SU-DHL-6 (cell line): ENCODE results near the gene ZNF101.

Source experiments
- H2AFZ ChIP-seq: fragments of 200-600 bp; sonication (generic); 2 replicates; pipeline ENCODE4 v1.6.1; 2014; ENCODE audit warnings: low read depth, mild to moderate bottlenecking, moderate library complexity, mixed read lengths, antibody characterized with exemption, low read length; ENCODE audit not compliant: severe bottlenecking
- H3F3A ChIP-seq: fragments of 200-600 bp; shearing (Covaris generic); 2 replicates; pipeline ENCODE4 v1.6.0; 2016; ENCODE audit warnings: antibody characterized with exemption, mild to moderate bottlenecking; ENCODE audit not compliant: insufficient read depth
- H3K27ac ChIP-seq: fragments of 200-600 bp; sonication (generic); 2 replicates; pipeline ENCODE4 v1.5.1; 2016; ENCODE audit warnings: low read depth, mild to moderate bottlenecking, low read length, moderate library complexity, mixed read lengths
- H3K27me3 ChIP-seq: fragments of 200-600 bp; sonication (generic), shearing (Covaris generic); 2 replicates; pipeline ENCODE4 v1.6.0; 2014; ENCODE audit warnings: mild to moderate bottlenecking, low read length
- H3K36me3 ChIP-seq: fragments of 200-600 bp; sonication (generic); 2 replicates; pipeline ENCODE4 v1.6.1; 2014; ENCODE audit warnings: mild to moderate bottlenecking, low read length, mixed read lengths
- H3K4me2 ChIP-seq: fragments of 300-600, 200-600 bp; shearing (Covaris generic), sonication (generic); 2 replicates; pipeline ENCODE4 v1.6.0; 2014; ENCODE audit warnings: low read length, low read depth, mild to moderate bottlenecking; ENCODE audit not compliant: poor library complexity, severe bottlenecking
- H3K4me3 ChIP-seq: fragments of 200-600 bp; sonication (generic); 2 replicates; pipeline ENCODE4 v1.5.1; 2014; ENCODE audit warnings: antibody characterized with exemption, low read length, mild to moderate bottlenecking, mixed read lengths; ENCODE audit not compliant: insufficient read depth, poor library complexity, severe bottlenecking
- H3K79me2 ChIP-seq: fragments of 200-600 bp; sonication (generic); 2 replicates; pipeline ENCODE4 v1.6.1; 2014; ENCODE audit warnings: mild to moderate bottlenecking, low read length, moderate library complexity; ENCODE audit not compliant: insufficient read depth
- H3K9ac ChIP-seq: fragments of 200-600 bp; sonication (generic); 2 replicates; pipeline ENCODE4 v1.7.0; 2014; ENCODE audit warnings: mild to moderate bottlenecking, low read length
- H3K9me2 ChIP-seq: fragments of 200-600 bp; sonication (generic); replicated peaks from 2 replicates; pipeline ENCODE4 v1.6.1; 2014; ENCODE audit warnings: low read length; ENCODE audit not compliant: insufficient read depth
- H3K9me3 ChIP-seq: fragments of 200-600 bp; sonication (generic); 2 replicates; pipeline ENCODE4 v1.6.1; 2014; ENCODE audit warnings: low read length, mixed read lengths; ENCODE audit not compliant: insufficient read depth
- H4K20me1 ChIP-seq: fragments of 200-600 bp; sonication (generic); 2 replicates; pipeline ENCODE4 v1.6.1; 2014; ENCODE audit warnings: low read depth, mild to moderate bottlenecking, antibody characterized with exemption, low read length, moderate library complexity, mixed read lengths
- CTCF ChIP-seq: fragments of 200-600 bp; sonication (generic); IDR thresholded peaks from one replicate; pipeline ENCODE4 v1.5.1; 2017; ENCODE audit warnings: antibody characterized with exemption, mild to moderate bottlenecking, low read length, moderate library complexity; ENCODE audit not compliant: insufficient read depth, poor library complexity, severe bottlenecking
- EZH2phosphoT487 ChIP-seq: fragments of 200-600 bp; sonication (generic), shearing (Covaris generic); conservative IDR thresholded peaks from 2 replicates; pipeline ENCODE4 v1.6.1; 2018; ENCODE audit warnings: mild to moderate bottlenecking, antibody characterized with exemption, low read length, moderate library complexity, mixed read lengths

ZNF101 gene

DNA sequence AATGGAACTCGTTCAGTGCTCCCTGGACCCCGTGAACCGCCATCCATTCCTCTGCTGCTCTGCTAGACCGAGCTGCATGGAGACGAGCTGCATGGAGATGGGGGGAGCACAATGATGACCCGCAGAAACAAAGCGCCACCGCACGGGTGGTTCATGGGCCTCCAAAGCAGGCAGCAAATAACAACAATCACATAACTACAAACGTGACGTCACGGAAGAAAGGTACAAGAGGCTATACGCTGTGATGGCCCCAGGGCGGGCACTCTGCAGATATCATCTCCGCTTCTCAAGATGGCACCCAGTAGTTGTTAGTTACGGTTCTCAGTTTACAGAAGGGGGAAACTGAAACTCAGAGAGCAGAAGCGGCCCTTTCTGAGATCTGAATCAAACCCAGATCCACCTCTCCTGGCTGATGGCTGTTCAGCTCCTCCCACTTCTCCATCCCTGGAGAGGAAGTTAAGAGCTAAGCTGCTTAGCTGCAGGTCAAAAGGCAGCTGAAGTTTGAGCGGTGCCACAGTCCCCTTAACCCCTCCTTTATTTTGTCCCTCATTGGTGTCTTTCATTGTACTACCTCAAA, 6.9 kb upstream of the ZNF101 start:
- peaks cover 33% of the 10 kb centered on the region for H3K79me2 ChIP-seq
- peak overlapping the region; percentile 56 for H3K4me3 ChIP-seq
- peak overlapping the region; percentile 86 for H3K9ac ChIP-seq
- H3K36me3 ChIP-seq = 0 out of 2 replicates have a peak, but pooled peaks cover 6% of the 10 kb centered on the region
- no peak overlapping the region for H2AFZ ChIP-seq
- no peaks in the 10 kb centered on the region for H3K27me3 ChIP-seq
- peak overlapping the region; percentile 93 for H3K27ac ChIP-seq
- H4K20me1 ChIP-seq = no peaks in the 10 kb centered on the region
- H3K9me2 ChIP-seq = no peaks in the 10 kb centered on the region
- peak overlapping the region; percentile 95 for H3K4me2 ChIP-seq
- peaks cover 25% of the 10 kb centered on the region for H3F3A ChIP-seq
- H3K9me3 ChIP-seq = no peaks in the 10 kb centered on the region
- TF ChIP-seq CTCF (no peak), EZH2phosphoT487 (no peak)

DNA sequence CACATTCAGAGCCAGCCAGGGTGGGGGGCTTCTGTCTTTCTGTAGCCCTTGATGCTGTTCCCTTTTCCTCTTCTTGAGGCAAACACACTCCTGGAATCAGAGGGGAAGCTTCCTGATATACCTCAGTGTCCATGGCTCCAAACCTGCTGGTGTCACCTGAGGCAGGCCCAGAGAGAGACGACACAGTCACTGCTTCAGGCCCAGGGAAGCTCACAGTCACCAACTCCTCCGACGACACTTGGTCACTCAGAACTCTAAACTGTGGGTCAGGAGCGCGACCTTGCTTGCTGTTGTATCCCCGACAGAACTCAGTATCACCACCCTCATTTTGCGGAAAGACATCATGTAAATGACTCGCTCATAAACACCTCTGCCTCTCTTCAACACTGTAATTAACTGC, 6.3 kb upstream of the ZNF101 start:
- Histone ChIP-seq H3K36me3 (0 out of 2 replicates have a peak, but pooled peaks cover 6% of the 10 kb centered on the region), H4K20me1 (no peaks in the 10 kb centered on the region), H3K79me2 (peaks cover 33% of the 10 kb centered on the region), H3F3A (peaks cover 30% of the 10 kb centered on the region), H3K9me3 (no peaks in the 10 kb centered on the region), H2AFZ (no peak overlapping the region), H3K9me2 (no peaks in the 10 kb centered on the region), H3K4me3 (peak overlapping the region; percentile 56), H3K27ac (peak overlapping the region; percentile 93), H3K9ac (peak overlapping the region; percentile 86), H3K27me3 (no peaks in the 10 kb centered on the region), H3K4me2 (peak overlapping the region; percentile 95)
- TF ChIP-seq EZH2phosphoT487 (no peak), CTCF (no peak)

GRCh38 chr19:19662871-19663255, 5.8 kb upstream of the ZNF101 start:
- peaks cover 36% of the 10 kb centered on the region for H3K79me2 ChIP-seq
- H4K20me1 ChIP-seq = no peaks in the 10 kb centered on the region
- no peaks in the 10 kb centered on the region for H3K27me3 ChIP-seq
- TF ChIP-seq EZH2phosphoT487 = no peak
- TF ChIP-seq CTCF = no peak
- H3K4me2 ChIP-seq = peak overlapping the region; percentile 95
- no peaks in the 10 kb centered on the region for H3K9me2 ChIP-seq
- peaks cover 34% of the 10 kb centered on the region for H3F3A ChIP-seq
- H3K4me3 ChIP-seq = peak overlapping the region; percentile 56
- H3K9me3 ChIP-seq = no peaks in the 10 kb centered on the region
- H3K9ac ChIP-seq = peak overlapping the region; percentile 86
- H3K27ac ChIP-seq = peak overlapping the region; percentile 93
- H2AFZ ChIP-seq = no peak overlapping the region
- 0 out of 2 replicates have a peak, but pooled peaks cover 6% of the 10 kb centered on the region for H3K36me3 ChIP-seq
